Endothelial cell (in vitro differentiated cells): ENCODE results near the gene RIN3. TPM values are rescaled to one million over a fixed set of nuclear protein-coding genes. Genes with fewer than 3 reads are reported as not detected.

Source experiments
- DNase-seq: peaks from one replicate; pipeline ENCODE4 v3.0.0; 2021; ENCODE audit warnings: low spot score
- H3K27ac Mint-ChIP-seq: one replicate; pipeline ENCODE4 v1.8.0; 2021; ENCODE audit warnings: mixed read lengths, inconsistent platforms; ENCODE audit not compliant: unreplicated experiment
- H3K27me3 Mint-ChIP-seq: one replicate; pipeline ENCODE4 v1.8.0; 2021; ENCODE audit warnings: mild to moderate bottlenecking, moderate library complexity, mixed read lengths, inconsistent platforms; ENCODE audit not compliant: unreplicated experiment
- H3K36me3 Mint-ChIP-seq: one replicate; pipeline ENCODE4 v1.8.0; 2021; ENCODE audit warnings: mild to moderate bottlenecking, low read depth, mixed read lengths, inconsistent platforms; ENCODE audit not compliant: unreplicated experiment
- H3K4me1 Mint-ChIP-seq: one replicate; pipeline ENCODE4 v1.8.0; 2021; ENCODE audit warnings: mild to moderate bottlenecking, mixed read lengths, inconsistent platforms; ENCODE audit not compliant: unreplicated experiment
- H3K4me3 Mint-ChIP-seq: one replicate; pipeline ENCODE4 v1.8.0; 2021; ENCODE audit warnings: mild to moderate bottlenecking, mixed read lengths, inconsistent platforms; ENCODE audit not compliant: unreplicated experiment
- H3K9me3 Mint-ChIP-seq: one replicate; pipeline ENCODE4 v1.8.0; 2021; ENCODE audit warnings: mixed read lengths, inconsistent platforms; ENCODE audit not compliant: unreplicated experiment
- CTCF ChIP-seq: fragments of 200-600 bp; sonication (generic); IDR thresholded peaks from one replicate; pipeline ENCODE4 v1.5.0; 2021; ENCODE audit warnings: antibody characterized with exemption; ENCODE audit not compliant: unreplicated experiment
- total RNA-seq: library from RNA; stranded (reverse); fragmentation: NEBNext Ultra II Directional; extraction: Animal tissue kit (Norgen Biotek cat#: 25700); gene quantifications from one replicate; pipeline ENCODE4 v1.2.1, GENCODE V29; 2021; ENCODE audit not compliant: unreplicated experiment

The RIN3 gene
- total RNA-seq, 1 donor from 2014 or later, result 25.8 TPM

GRCh38 chr14:92564344-92565039, 50.9 kb downstream of the RIN3 start:
- Mint-ChIP-seq H3K27ac (no peak overlapping the region), H3K27me3 (peaks cover 3% of the 10 kb centered on the region), H3K4me3 (no peak overlapping the region), H3K4me1 (no peaks in the 10 kb centered on the region), H3K36me3 (peaks cover 31% of the 10 kb centered on the region), H3K9me3 (no peaks in the 10 kb centered on the region)
- TF ChIP-seq CTCF, result no peak
- no peak for DNase-seq

DNA sequence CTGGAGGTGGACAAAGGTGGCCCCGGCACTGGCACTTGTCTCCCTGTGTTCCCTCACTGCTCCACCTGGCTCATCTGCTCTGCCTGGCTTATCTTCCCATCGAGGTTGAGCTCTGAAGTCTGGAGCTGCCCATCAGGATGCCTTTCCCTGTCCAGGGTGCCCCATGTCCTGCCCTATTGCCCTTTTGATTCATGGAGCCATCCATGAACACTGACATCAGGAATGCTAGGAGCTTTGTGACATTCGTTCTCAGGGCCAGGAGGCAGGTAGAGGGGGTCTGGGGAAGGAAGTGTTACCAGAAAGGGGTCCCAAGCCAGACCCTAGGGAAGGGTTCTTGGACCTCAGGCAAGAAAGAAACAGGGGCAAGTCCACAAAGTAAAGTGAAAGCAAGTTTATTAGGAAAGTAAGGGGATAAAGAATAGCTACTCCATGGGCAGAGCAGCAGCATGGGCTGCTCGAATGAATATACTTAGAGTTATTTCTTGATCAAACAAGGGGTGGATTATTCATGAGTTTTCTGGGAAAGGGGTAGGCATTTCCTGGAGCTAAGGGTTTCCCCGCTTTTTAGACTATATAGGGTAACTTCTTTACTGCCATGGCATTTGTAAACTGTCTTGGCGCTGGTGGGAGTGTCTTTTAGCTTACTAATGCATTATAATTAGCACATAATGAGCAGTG, 51.6 kb downstream of the RIN3 start:
- TF ChIP-seq CTCF, result no peak
- H3K36me3 Mint-ChIP-seq, result peaks cover 32% of the 10 kb centered on the region
- H3K27me3 Mint-ChIP-seq, result peaks cover 2% of the 10 kb centered on the region
- no peak overlapping the region for H3K27ac Mint-ChIP-seq
- H3K4me1 Mint-ChIP-seq, result no peaks in the 10 kb centered on the region
- H3K9me3 Mint-ChIP-seq, result no peaks in the 10 kb centered on the region
- no peak overlapping the region for H3K4me3 Mint-ChIP-seq
- no peak for DNase-seq

DNA sequence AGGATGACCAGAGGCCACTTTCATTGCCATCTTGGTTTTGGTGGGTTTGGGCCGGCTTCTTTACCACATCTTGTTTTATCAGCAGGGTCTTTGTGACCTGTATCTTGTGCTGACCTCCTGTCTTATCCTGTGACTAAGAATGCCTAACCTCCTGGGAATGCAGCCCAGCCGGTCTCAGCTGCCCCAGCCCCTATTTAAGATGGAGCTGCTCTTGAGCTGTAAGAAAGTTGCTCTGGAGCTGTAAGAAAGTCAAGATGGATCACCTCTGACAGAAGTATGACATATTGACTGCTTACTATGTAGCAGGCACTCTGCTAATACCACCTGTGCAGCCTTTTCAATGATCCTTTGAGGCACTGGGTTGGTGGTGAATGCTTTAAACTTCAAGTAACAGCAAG, 52.1 kb downstream of the RIN3 start:
- Mint-ChIP-seq H3K27ac (no peak overlapping the region), H3K4me1 (no peaks in the 10 kb centered on the region), H3K9me3 (no peaks in the 10 kb centered on the region), H3K36me3 (peaks cover 34% of the 10 kb centered on the region), H3K4me3 (no peak overlapping the region), H3K27me3 (peaks cover 2% of the 10 kb centered on the region)
- no peak for TF ChIP-seq CTCF
- no peak for DNase-seq

GRCh38 chr14:92567173-92567725, 53.7 kb downstream of the RIN3 start:
- no peak overlapping the region for H3K4me3 Mint-ChIP-seq
- DNase-seq, result no peak
- H3K4me1 Mint-ChIP-seq, result no peaks in the 10 kb centered on the region
- H3K27me3 Mint-ChIP-seq, result peaks cover 2% of the 10 kb centered on the region
- no peak overlapping the region for H3K27ac Mint-ChIP-seq
- no peak for TF ChIP-seq CTCF
- H3K36me3 Mint-ChIP-seq, result peaks cover 34% of the 10 kb centered on the region
- no peaks in the 10 kb centered on the region for H3K9me3 Mint-ChIP-seq
